OCI-LY3 (cell line): ENCODE measurements around the gene FYTTD1.

Experiments
- EZH2phosphoT487 ChIP-seq: fragments of 200-600 bp; shearing (Covaris generic); IDR thresholded peaks from 2 replicates; pipeline ENCODE4 v1.6.1; 2018; ENCODE audit warnings: antibody characterized with exemption, mixed run types, low read depth
- TF ChIP-seq, protein P1 (sequence below): fragments of 200-600, 300-600 bp; sonication (generic); IDR thresholded peaks from 2 replicates; pipeline ENCODE4 v1.5.1; 2014; ENCODE audit warnings: antibody characterized with exemption, low read length, low read depth

DNA sequence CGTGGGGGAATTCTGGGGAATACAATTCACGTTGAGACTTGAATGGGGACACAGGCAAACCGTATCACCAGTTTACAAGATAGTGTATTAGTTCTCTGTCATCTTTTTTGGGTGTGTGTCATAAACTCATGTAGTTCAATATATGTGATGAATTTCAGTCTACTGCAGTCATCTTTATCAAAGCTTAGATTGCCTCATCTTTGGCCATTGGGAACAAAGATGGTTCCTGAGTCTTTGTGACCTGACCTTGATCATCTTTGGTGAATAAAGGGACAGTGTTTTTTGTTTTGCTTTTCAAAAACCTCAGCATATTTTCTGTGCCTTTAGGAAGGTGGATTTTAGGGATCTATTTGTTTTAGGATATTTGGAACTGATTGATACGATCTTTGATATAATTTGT, 64.7 kb downstream of the FYTTD1 start:
- TF ChIP-seq, protein P1, sequence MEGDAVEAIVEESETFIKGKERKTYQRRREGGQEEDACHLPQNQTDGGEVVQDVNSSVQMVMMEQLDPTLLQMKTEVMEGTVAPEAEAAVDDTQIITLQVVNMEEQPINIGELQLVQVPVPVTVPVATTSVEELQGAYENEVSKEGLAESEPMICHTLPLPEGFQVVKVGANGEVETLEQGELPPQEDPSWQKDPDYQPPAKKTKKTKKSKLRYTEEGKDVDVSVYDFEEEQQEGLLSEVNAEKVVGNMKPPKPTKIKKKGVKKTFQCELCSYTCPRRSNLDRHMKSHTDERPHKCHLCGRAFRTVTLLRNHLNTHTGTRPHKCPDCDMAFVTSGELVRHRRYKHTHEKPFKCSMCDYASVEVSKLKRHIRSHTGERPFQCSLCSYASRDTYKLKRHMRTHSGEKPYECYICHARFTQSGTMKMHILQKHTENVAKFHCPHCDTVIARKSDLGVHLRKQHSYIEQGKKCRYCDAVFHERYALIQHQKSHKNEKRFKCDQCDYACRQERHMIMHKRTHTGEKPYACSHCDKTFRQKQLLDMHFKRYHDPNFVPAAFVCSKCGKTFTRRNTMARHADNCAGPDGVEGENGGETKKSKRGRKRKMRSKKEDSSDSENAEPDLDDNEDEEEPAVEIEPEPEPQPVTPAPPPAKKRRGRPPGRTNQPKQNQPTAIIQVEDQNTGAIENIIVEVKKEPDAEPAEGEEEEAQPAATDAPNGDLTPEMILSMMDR = no peak
- no peak for TF ChIP-seq EZH2phosphoT487
